ENCODE data around the gene AGAP1. TPM values are rescaled to one million over a fixed set of nuclear protein-coding genes. Genes with fewer than 3 reads are reported as not detected.

Gene AGAP1
- total RNA-seq, 6 experiments from 2014 or later: 14.1 to 16.0 (median 15.1) TPM

- no peak overlapping the region for H3K27ac Mint-ChIP-seq
- H3K27me3 Mint-ChIP-seq (ENCODE audit: insufficient read depth): no peaks in the 10 kb centered on the region; the same call in 1 of the 2 replicates
- H3K9me3 Mint-ChIP-seq: no peaks in the 10 kb centered on the region; the same call in 1 of the 2 replicates
- DNase-seq: no peak
- TF ChIP-seq CTCF (IDR thresholded peaks at IDR 0.05): no peak
- no peaks in the 10 kb centered on the region for H3K4me1 Mint-ChIP-seq (ENCODE audit: low read depth)
- H3K36me3 Mint-ChIP-seq (ENCODE audit: low read depth): peaks cover 15% of the 10 kb centered on the region; the same call in 1 of the 2 replicates
- no peak overlapping the region for H3K4me3 Mint-ChIP-seq
Measured at GRCh38 chr2:236120829-236121228, 627.0 kb downstream of the AGAP1 start.

- no peak overlapping the region for H3K4me3 Mint-ChIP-seq
- H3K27me3 Mint-ChIP-seq (ENCODE audit: insufficient read depth): no peaks in the 10 kb centered on the region; the same call in 1 of the 2 replicates
- peaks cover 15% of the 10 kb centered on the region; the same call in 1 of the 2 replicates for H3K36me3 Mint-ChIP-seq (ENCODE audit: low read depth)
- no peak for TF ChIP-seq CTCF (IDR thresholded peaks at IDR 0.05)
- H3K27ac Mint-ChIP-seq: no peak overlapping the region
- H3K9me3 Mint-ChIP-seq: no peaks in the 10 kb centered on the region; the same call in 1 of the 2 replicates
- H3K4me1 Mint-ChIP-seq (ENCODE audit: low read depth): no peaks in the 10 kb centered on the region
- no peak for DNase-seq
Measured at GRCh38 chr2:236121546-236121945, 627.7 kb downstream of the AGAP1 start.

GRCh38 chr2:236122236-236122635, 628.4 kb downstream of the AGAP1 start:
- Mint-ChIP-seq H3K9me3 (no peaks in the 10 kb centered on the region; the same call in 1 of the 2 replicates), H3K4me3 (no peak overlapping the region), H3K27ac (no peak overlapping the region), H3K36me3 (ENCODE audit: low read depth) (peaks cover 15% of the 10 kb centered on the region; the same call in 1 of the 2 replicates), H3K27me3 (ENCODE audit: insufficient read depth) (no peaks in the 10 kb centered on the region; the same call in 1 of the 2 replicates), H3K4me1 (ENCODE audit: low read depth) (no peaks in the 10 kb centered on the region)
- TF ChIP-seq CTCF (IDR thresholded peaks at IDR 0.05): no peak
- DNase-seq: no peak

GRCh38 chr2:236123716-236124115, 629.9 kb downstream of the AGAP1 start:
- Mint-ChIP-seq H3K4me3 (no peak overlapping the region), H3K27me3 (ENCODE audit: insufficient read depth) (no peaks in the 10 kb centered on the region; the same call in 1 of the 2 replicates), H3K36me3 (ENCODE audit: low read depth) (peaks cover 15% of the 10 kb centered on the region; the same call in 1 of the 2 replicates), H3K27ac (no peak overlapping the region), H3K9me3 (no peaks in the 10 kb centered on the region; the same call in 1 of the 2 replicates), H3K4me1 (ENCODE audit: low read depth) (no peaks in the 10 kb centered on the region)
- no peak for DNase-seq
- no peak for TF ChIP-seq CTCF (IDR thresholded peaks at IDR 0.05)

GRCh38 chr2:236124182-236124893, 630.5 kb downstream of the AGAP1 start:
- peaks cover 15% of the 10 kb centered on the region; the same call in 1 of the 2 replicates for H3K36me3 Mint-ChIP-seq (ENCODE audit: low read depth)
- no peak overlapping the region for H3K27ac Mint-ChIP-seq
- no peak for TF ChIP-seq CTCF (IDR thresholded peaks at IDR 0.05)
- H3K9me3 Mint-ChIP-seq: no peaks in the 10 kb centered on the region; the same call in 1 of the 2 replicates
- no peaks in the 10 kb centered on the region for H3K4me1 Mint-ChIP-seq (ENCODE audit: low read depth)
- no peak for DNase-seq
- H3K27me3 Mint-ChIP-seq (ENCODE audit: insufficient read depth): no peaks in the 10 kb centered on the region; the same call in 1 of the 2 replicates
- no peak overlapping the region for H3K4me3 Mint-ChIP-seq

All from HFFc6 (cell line).